ENCODE measurements around the gene HHAT. TPM values are rescaled to one million over a fixed set of nuclear protein-coding genes. Genes with fewer than 3 reads are reported as not detected.

Gene HHAT
- total and polyA plus RNA-seq, 9 of the 15 experiments (the other 6 are each of a cell fraction or from before 2014, with no cell fraction given) = 0.07 to 0.16 (median 0.13) TPM; not detected in 1

- TF ChIP-seq STAT6 (CRISPR knock-in tag; IDR thresholded peaks at IDR 0.05) (no peak), HDAC6 (IDR thresholded peaks at IDR 0.05; ENCODE audit: low read depth, low read length) (no peak), MAFF (IDR thresholded peaks at IDR 0.05; ENCODE audit: low read length) (peak; percentile 34), ZMIZ1 (IDR thresholded peaks at IDR 0.05; ENCODE audit: low read depth in 2 of 2, low read length in 2 of 2) (peak in 1 of 2 experiments; percentile 97; a peak in 2 of 4 replicates), ZBED1 (IDR thresholded peaks at IDR 0.05) (peak; percentile 87), YBX1 (IDR thresholded peaks at IDR 0.05) (no peak), CAMTA2 (CRISPR knock-in tag; conservative IDR thresholded peaks at IDR 0.05) (no peak), SIN3A (IDR thresholded peaks at IDR 0.05; ENCODE audit: borderline replicate concordance in 2 of 2, control insufficient read depth in 1 of 2, low read depth in 2 of 2, low read length in 2 of 2) (peak in 1 of 2 experiments; percentile 90; a peak in 2 of 4 replicates), MITF (IDR thresholded peaks at IDR 0.05) (no peak), ZBTB5 (IDR thresholded peaks at IDR 0.05) (no peak), MECOM (CRISPR knock-in tag; IDR thresholded peaks at IDR 0.05) (no peak), BHLHE40 (IDR thresholded peaks at IDR 0.05; ENCODE audit: low read length) (no peak), XRCC3 (IDR thresholded peaks at IDR 0.05) (no peak), BCOR (IDR thresholded peaks at IDR 0.05) (no peak), PTRF (tag; IDR thresholded peaks at IDR 0.05) (no peak), SMAD4 (CRISPR knock-in tag; conservative IDR thresholded peaks at IDR 0.05) (no peak), MED1 (CRISPR knock-in tag; IDR thresholded peaks at IDR 0.05; ENCODE audit: borderline replicate concordance) (no peak), TCF15 (CRISPR knock-in tag; IDR thresholded peaks at IDR 0.05) (no peak)
Measured at GRCh38 chr1:210373878-210374599, 45.3 kb downstream of the HHAT start (continued).
